ENCODE results near the gene LRRC4C. TPM values are rescaled to one million over a fixed set of nuclear protein-coding genes. Genes with fewer than 3 reads are reported as not detected.

Gene LRRC4C
- total and polyA plus RNA-seq, 10 of the 15 experiments (the other 5 are each of a cell fraction or from before 2014, with no cell fraction given) = 1.5 TPM; not detected in 9

DNA sequence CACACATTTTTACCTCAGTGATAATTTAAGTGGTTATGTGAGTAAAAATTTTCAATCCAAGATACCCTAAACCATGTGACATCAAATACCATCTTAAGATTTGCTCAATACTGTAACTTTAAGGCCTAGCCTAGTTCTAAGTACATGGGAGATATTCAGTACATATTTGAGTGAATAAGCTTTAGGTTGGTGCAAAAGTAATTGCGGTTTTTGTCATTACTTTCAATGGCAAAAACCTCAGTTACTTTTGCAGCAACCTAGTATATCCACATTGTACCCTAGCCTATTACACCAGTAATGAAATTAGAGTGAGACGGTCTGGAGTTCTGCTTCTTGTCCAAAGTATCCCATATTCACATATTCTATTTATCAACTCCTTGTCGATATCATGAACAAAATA, 700.1 kb downstream of the LRRC4C start:
- H3K27ac ChIP-seq (ENCODE audit: control insufficient read depth, insufficient read depth) = no peak overlapping the region
- H3K79me2 ChIP-seq (ENCODE audit: control insufficient read depth, insufficient read depth, low read length) = no peaks in the 10 kb centered on the region
- FAIRE-seq (no peak), ATAC-seq (no peak), DNase-seq (ENCODE audit: low read depth, low spot score) (no peak)
- H3K36me3 ChIP-seq (ENCODE audit: control insufficient read depth in 2 of 2, insufficient read depth in 2 of 2, low read length in 1 of 2) = no peaks in the 10 kb centered on the region
- H3K27me3 ChIP-seq (replicated peaks in 1 of 2; ENCODE audit: control insufficient read depth in 2 of 2, insufficient read depth in 2 of 2, low read length in 1 of 2) = no peaks in the 10 kb centered on the region
- H2AFZ ChIP-seq (ENCODE audit: control insufficient read depth, low read depth, low read length) = no peak overlapping the region
- TF ChIP-seq SMC3 (IDR thresholded peaks at IDR 0.05; ENCODE audit: borderline replicate concordance, low read length) = no peak
- no peak for TF ChIP-seq EGR1 (IDR thresholded peaks at IDR 0.05; ENCODE audit: borderline replicate concordance in 1 of 2, low read depth in 2 of 2, low read length in 2 of 2)
- TF ChIP-seq ZNF274 (IDR thresholded peaks at IDR 0.05; ENCODE audit: insufficient read depth, insufficient read length) = no peak
- no peak for TF ChIP-seq ESRRA (IDR thresholded peaks at IDR 0.05; ENCODE audit: low read length)
- TF ChIP-seq, protein P1, sequence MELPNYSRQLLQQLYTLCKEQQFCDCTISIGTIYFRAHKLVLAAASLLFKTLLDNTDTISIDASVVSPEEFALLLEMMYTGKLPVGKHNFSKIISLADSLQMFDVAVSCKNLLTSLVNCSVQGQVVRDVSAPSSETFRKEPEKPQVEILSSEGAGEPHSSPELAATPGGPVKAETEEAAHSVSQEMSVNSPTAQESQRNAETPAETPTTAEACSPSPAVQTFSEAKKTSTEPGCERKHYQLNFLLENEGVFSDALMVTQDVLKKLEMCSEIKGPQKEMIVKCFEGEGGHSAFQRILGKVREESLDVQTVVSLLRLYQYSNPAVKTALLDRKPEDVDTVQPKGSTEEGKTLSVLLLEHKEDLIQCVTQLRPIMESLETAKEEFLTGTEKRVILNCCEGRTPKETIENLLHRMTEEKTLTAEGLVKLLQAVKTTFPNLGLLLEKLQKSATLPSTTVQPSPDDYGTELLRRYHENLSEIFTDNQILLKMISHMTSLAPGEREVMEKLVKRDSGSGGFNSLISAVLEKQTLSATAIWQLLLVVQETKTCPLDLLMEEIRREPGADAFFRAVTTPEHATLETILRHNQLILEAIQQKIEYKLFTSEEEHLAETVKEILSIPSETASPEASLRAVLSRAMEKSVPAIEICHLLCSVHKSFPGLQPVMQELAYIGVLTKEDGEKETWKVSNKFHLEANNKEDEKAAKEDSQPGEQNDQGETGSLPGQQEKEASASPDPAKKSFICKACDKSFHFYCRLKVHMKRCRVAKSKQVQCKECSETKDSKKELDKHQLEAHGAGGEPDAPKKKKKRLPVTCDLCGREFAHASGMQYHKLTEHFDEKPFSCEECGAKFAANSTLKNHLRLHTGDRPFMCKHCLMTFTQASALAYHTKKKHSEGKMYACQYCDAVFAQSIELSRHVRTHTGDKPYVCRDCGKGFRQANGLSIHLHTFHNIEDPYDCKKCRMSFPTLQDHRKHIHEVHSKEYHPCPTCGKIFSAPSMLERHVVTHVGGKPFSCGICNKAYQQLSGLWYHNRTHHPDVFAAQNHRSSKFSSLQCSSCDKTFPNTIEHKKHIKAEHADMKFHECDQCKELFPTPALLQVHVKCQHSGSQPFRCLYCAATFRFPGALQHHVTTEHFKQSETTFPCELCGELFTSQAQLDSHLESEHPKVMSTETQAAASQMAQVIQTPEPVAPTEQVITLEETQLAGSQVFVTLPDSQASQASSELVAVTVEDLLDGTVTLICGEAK (IDR thresholded peaks at IDR 0.05; ENCODE audit: borderline replicate concordance) = 0 out of 2 replicates have a peak, but pooled peaks have one; percentile 51
- POLR2A ChIA-PET = no interaction called here
- no peak overlapping the region for H3K4me3 ChIP-seq
- in situ Hi-C loops (cut with MboI) (no loop called here), intact Hi-C loops (cut with micrococcal nuclease; ENCODE audit: unreplicated experiment) (no loop called here)
- no peak overlapping the region for H3K4me2 ChIP-seq (ENCODE audit: control insufficient read depth, insufficient read depth)
- no peak overlapping the region for H3K9ac ChIP-seq (ENCODE audit: control insufficient read depth, insufficient read depth, low read length)
- SMC1A ChIA-PET (ENCODE audit: uncharacterized antibody, unreplicated experiment) = no interaction called here
- H4K20me1 ChIP-seq (ENCODE audit: control insufficient read depth, insufficient read depth) = no peaks in the 10 kb centered on the region
- H3K4me1 ChIP-seq (ENCODE audit: control insufficient read depth, insufficient read depth, low read length) = no peaks in the 10 kb centered on the region
- no TSS peak for BruUV-seq (replicated peaks)
- CTCF ChIA-PET = no interaction called here
- H3K9me3 ChIP-seq (replicated peaks; ENCODE audit: control insufficient read depth, insufficient read depth, low read length) = no peaks in the 10 kb centered on the region
- RAD21 ChIA-PET (ENCODE audit: unreplicated experiment) = no interaction called here
- WGBS (ENCODE audit: insufficient coverage, insufficient replicate concordance, low lambda C conversion rate, missing lambda C conversion rate) = 3% methylated on average over 3 of the region's 3 CpGs
